ENCODE results near the gene MUSTN1. TPM values are rescaled to one million over a fixed set of nuclear protein-coding genes. Genes with fewer than 3 reads are reported as not detected.
A peak's percentile ranks its signal among the peaks of the same experiment; 100 is the strongest.

MUSTN1 gene
- total and polyA plus RNA-seq, 3 donors from 2014 or later = 3.5 to 21.7 (median 3.6) TPM

DNA sequence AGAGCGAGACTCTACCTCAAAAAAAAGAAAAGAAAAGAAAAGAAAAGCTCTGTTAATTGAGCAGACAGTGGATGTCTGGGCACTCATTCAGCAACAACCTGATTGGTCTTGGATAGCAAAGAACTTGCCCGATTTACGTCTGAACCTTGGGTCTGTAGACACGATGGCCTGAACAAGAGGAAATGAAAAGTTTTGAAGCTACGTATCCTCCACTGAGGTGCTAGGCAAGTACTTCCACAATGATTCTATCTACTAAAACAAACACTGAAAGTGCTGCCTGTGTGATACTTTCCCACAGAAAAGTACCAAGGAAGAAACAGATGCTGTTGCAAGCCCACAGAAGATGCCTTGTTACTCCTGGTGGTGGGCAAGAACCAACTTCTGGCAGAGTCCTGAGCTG lies 21.8 kb upstream of the MUSTN1 start:
- no peak for DNase-seq
- no peaks in the 10 kb centered on the region for H3K36me3 ChIP-seq (ENCODE audit: low read depth, missing control alignments)
- H3K4me3 ChIP-seq = no peak overlapping the region
- H3K9me3 ChIP-seq = no peaks in the 10 kb centered on the region
- no peaks in the 10 kb centered on the region for H3K4me1 ChIP-seq
- 77 to 82% methylated on average over 5 of the region's 5 CpGs for WGBS, 2 donors
- intact Hi-C loops (cut with DNase I; ENCODE audit: low total_unique reads) = no loop called here
- H3K27me3 ChIP-seq = no peaks in the 10 kb centered on the region
- no peak overlapping the region for H3K27ac ChIP-seq
- TF ChIP-seq, protein P1, sequence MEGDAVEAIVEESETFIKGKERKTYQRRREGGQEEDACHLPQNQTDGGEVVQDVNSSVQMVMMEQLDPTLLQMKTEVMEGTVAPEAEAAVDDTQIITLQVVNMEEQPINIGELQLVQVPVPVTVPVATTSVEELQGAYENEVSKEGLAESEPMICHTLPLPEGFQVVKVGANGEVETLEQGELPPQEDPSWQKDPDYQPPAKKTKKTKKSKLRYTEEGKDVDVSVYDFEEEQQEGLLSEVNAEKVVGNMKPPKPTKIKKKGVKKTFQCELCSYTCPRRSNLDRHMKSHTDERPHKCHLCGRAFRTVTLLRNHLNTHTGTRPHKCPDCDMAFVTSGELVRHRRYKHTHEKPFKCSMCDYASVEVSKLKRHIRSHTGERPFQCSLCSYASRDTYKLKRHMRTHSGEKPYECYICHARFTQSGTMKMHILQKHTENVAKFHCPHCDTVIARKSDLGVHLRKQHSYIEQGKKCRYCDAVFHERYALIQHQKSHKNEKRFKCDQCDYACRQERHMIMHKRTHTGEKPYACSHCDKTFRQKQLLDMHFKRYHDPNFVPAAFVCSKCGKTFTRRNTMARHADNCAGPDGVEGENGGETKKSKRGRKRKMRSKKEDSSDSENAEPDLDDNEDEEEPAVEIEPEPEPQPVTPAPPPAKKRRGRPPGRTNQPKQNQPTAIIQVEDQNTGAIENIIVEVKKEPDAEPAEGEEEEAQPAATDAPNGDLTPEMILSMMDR (IDR thresholded peaks at IDR 0.05) = no peak
- TF ChIP-seq POLR2A (IDR thresholded peaks at IDR 0.05) = no peak

DNA sequence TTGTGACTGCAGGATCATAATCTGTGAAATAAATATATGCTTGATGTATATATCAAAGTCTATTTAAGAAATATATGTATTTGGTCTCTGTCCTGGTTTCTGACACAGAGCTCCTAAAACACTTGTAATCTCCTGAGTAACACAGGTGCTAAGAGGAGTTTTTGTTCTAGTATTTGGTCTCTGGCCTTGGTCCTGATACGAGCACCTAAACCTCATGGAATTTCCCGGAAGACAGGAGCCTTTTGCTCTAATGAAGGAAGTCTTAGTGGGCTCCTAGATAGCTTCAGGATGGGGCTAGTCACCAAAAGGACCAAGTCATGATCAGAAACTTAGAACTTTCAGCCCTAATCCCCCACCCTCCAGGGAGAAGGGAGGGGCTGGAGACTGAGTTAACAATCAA lies 19.2 kb upstream of the MUSTN1 start:
- 83 to 89% methylated on average over 2 of the region's 2 CpGs for WGBS, 2 donors
- no peak for DNase-seq
- TF ChIP-seq POLR2A (IDR thresholded peaks at IDR 0.05) = no peak
- TF ChIP-seq, protein P1 (IDR thresholded peaks at IDR 0.05) = no peak
- Histone ChIP-seq H3K9me3 (no peaks in the 10 kb centered on the region), H3K27ac (no peak overlapping the region), H3K4me1 (no peaks in the 10 kb centered on the region), H3K27me3 (no peaks in the 10 kb centered on the region), H3K36me3 (ENCODE audit: low read depth, missing control alignments) (no peaks in the 10 kb centered on the region), H3K4me3 (no peak overlapping the region)
- intact Hi-C loops (cut with DNase I; ENCODE audit: low total_unique reads) = no loop called here

DNA sequence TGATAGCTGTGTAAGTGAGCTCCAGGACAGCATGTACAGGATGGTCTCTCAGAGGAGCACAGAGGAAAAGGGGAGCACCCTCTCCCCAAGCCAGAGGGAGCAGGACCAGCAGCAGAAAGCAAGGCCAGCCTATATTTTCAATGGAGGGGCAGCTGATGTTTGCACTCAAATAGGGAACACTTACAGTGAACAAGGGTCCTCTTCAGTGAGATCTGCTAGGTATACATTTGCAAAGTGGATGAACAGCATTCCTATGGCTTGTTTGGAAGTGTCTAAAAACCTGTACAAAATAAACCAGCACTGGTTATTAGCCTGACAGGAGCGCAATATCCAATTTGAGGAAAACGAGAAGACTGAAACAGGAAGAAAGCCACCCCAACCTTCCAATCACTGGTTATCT lies 17.6 kb upstream of the MUSTN1 start:
- Histone ChIP-seq H3K36me3 (ENCODE audit: low read depth, missing control alignments) (no peaks in the 10 kb centered on the region), H3K4me1 (no peaks in the 10 kb centered on the region), H3K27ac (no peak overlapping the region), H3K27me3 (no peaks in the 10 kb centered on the region), H3K4me3 (no peak overlapping the region), H3K9me3 (no peaks in the 10 kb centered on the region)
- TF ChIP-seq POLR2A (IDR thresholded peaks at IDR 0.05) = no peak
- TF ChIP-seq, protein P1 (IDR thresholded peaks at IDR 0.05) = no peak
- intact Hi-C loops (cut with DNase I; ENCODE audit: low total_unique reads) = no loop called here
- no peak for DNase-seq
- WGBS, 2 donors = 69 to 79% methylated on average over 2 of the region's 2 CpGs

DNA sequence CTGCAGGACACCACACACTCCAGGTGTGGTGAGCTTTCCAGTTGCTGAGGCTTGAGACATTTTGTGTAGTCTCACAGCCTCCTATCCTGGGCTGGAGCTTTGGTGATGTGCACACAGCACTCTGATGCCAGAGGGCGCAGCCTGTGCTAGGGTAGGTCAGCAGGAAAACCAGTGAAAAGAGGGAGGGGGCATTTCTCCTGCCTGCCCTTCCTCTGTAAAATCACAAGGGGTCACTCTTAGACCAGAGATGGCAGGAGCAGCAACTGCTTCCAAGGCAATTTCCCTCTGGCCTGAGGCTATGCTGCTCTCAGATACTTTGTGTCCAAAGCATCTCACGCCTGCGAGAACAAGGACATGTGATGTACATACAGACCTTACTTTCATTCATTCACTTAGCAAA lies 16.5 kb upstream of the MUSTN1 start:
- no peaks in the 10 kb centered on the region for H3K4me1 ChIP-seq
- H3K27me3 ChIP-seq = no peaks in the 10 kb centered on the region
- TF ChIP-seq, protein P1 (IDR thresholded peaks at IDR 0.05) = peak; percentile 26 to 59 (median 54)
- TF ChIP-seq POLR2A (IDR thresholded peaks at IDR 0.05) = no peak
- no peak overlapping the region for H3K4me3 ChIP-seq
- intact Hi-C loops (cut with DNase I; ENCODE audit: low total_unique reads) = no loop called here
- WGBS, 2 donors = 43 to 69% methylated on average over 3 of the region's 3 CpGs
- peak; percentile 52 for DNase-seq
- no peaks in the 10 kb centered on the region for H3K9me3 ChIP-seq
- no peaks in the 10 kb centered on the region for H3K36me3 ChIP-seq (ENCODE audit: low read depth, missing control alignments)
- H3K27ac ChIP-seq = no peak overlapping the region

DNA sequence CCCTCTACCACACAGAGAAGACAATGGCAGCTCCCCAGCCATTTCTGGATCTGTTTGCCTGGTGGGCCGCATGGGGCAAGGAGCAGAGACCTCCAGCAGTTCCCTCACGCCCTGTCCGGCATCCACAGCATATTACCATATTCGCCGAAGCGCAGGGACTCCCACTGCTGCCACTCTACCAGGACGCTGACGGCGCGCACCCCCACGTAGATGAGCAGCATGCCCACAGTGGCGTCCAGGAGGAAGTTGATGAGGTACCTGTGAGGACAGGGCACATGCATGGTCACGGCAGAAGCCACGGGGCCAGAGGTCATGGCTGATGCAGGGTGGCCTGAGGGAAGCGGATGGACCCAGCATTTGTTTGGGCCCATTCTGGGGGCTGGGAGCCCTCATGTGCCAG lies 14.8 kb upstream of the MUSTN1 start:
- no peak overlapping the region for H3K27ac ChIP-seq
- no peaks in the 10 kb centered on the region for H3K27me3 ChIP-seq
- no peak for DNase-seq
- H3K4me3 ChIP-seq = no peak overlapping the region
- H3K9me3 ChIP-seq = no peaks in the 10 kb centered on the region
- no peaks in the 10 kb centered on the region for H3K36me3 ChIP-seq (ENCODE audit: low read depth, missing control alignments)
- intact Hi-C loops (cut with DNase I; ENCODE audit: low total_unique reads) = no loop called here
- 96% methylated on average over 15 of the region's 15 CpGs; no CpG with 5 or more reads in 1 of the 2 donors for WGBS, 2 donors
- TF ChIP-seq, protein P1 (IDR thresholded peaks at IDR 0.05) = no peak
- TF ChIP-seq POLR2A (IDR thresholded peaks at IDR 0.05) = no peak
- H3K4me1 ChIP-seq = peaks cover 4% of the 10 kb centered on the region

Data from testis (tissue), 3 donors.